ENCODE results near the gene LIMS1.
"Not testable (repeated sequence)": the region's sequence is repeated elsewhere in the genome, so short reads cannot be mapped to it uniquely, and the experiment has no call there.

DNA sequence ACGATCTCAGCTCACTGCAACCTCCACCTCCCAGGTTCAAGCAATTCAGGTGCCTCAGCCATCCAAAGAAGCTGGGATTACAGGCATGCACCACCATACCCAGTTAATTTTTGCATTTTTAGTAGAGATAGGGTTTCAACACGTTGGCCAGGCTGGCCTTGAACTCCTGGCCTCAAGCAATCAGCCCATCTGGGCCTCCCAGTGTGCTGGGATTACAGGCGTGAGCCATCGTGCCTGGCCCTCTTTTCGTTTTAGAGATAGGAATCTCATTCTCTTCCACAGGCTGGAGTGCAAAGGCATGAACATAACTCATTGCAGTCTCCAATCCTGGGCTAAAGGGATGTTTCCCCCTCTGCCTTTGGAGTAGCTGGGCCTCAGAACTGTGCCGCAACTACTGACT is 182.7 kb downstream of the LIMS1 start:
- not testable (repeated sequence) for TF ChIP-seq CTCF (IDR thresholded peaks at IDR 0.05 in 4 of 5, conservative IDR thresholded peaks at IDR 0.05 in 1 of 5); POLR2A (IDR thresholded peaks at IDR 0.05)

Measured in gastrocnemius medialis (tissue), 4 donors.